HL-60/S4 treated with retinoic acid at 250 ng/mL for 4 days and 3 days (cell line): ENCODE results near the gene CS.
"Not testable (repeated sequence)": the region's sequence is repeated elsewhere in the genome, so short reads cannot be mapped to it uniquely, and the experiment has no call there.

Source experiments
- in situ Hi-C: fragments of 300-500 bp; cut with MboI; formaldehyde crosslinking; loops from 2 replicates; pipeline ENCODE4 v1.7.0; 2022; ENCODE audit warnings: low sequenced_read_pairs

Gene CS

DNA sequence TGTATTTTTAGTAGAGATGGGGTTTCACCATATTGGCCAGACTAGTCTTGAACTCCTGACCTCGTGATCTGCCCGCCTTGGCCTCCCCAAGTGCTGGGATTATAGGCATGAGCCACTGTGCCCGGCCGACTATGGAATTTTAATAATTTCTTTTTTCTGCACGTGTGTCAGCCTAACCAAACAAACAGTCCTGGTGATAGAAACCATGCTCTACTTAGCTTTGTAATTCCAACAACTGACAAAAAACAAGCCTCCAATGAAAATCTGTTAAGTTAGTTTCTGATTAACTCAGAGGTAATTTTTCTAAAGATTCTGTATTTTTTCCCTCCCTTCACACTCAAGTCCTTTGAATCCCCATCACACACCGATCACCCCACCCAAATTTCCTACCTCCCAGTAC, 18.1 kb downstream of the CS start:
- in situ Hi-C loops, result no loop called here

GRCh38 chr12:56280849-56281248, 19.3 kb downstream of the CS start:
- in situ Hi-C loops, result no loop called here

DNA sequence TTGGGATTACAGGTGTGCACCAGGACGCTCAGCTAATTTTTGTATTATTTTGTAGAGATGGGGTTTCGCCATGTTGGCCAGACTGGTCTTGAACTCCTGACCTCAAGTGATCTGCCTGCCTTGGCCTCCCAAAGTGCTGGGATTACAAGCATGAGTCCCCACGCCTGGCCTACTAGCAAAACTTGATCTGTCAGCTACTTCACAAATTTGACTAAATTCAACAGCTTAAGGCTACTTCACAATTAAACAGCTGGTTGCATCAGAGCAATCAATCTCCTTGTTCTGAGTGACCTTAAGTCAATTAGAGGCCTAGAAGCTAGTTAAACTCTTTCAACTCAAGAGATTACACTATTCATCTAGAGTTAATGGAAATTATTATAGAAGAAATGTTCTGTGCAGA, 21.2 kb downstream of the CS start:
- in situ Hi-C loops, result no loop called here

GRCh38 chr12:56274299-56274698, 25.8 kb downstream of the CS start:
- in situ Hi-C loops, result no loop called here

- in situ Hi-C loops, result not testable (repeated sequence)
Measured at GRCh38 chr12:56272468-56272867, 27.7 kb downstream of the CS start.

- in situ Hi-C loops, result no loop called here
Measured at GRCh38 chr12:56271031-56271430, 29.1 kb downstream of the CS start.

DNA sequence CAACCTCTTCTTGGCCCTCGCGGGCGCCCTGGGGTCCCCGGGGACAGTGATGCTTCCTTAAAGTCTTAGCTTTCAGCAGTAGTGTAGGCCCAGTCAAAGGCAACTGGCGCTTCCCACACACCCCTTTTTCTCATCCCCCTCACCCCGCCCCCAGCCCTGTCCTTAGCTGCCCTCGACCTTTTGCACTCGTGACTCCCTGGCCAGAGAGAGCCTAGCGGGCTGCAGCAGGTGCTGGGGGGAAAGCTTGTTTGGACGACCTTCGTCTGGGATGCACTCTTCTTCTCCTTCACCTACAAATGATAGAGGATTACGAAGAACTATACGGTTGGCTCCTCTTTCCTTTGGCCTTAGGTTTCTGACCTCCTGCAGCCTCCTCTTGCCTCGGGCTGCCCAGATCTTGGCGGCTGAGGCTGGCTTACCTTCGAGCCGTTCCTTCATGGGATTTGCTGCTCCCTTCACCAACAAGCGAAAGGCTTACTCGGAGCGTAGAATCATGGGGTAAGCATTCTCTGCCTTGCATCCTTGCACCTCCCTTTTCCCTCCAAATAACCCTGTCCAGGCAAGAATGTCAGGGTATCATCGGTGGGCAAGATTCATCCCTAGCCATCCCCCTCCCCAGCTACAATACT, 32.6 kb downstream of the CS start:
- in situ Hi-C loops, result no loop called here

GRCh38 chr12:56266693-56267442, 33.3 kb downstream of the CS start, which contains the start of gene COQ10A:
Gene COQ10A (plus strand): TSS chr12:56266942. CDS start chr12:56267119, 177 bp downstream.
- in situ Hi-C loops, result no loop called here

GRCh38 chr12:56266068-56266692, 34.0 kb downstream of the CS start:
- in situ Hi-C loops, result not testable (repeated sequence)

- in situ Hi-C loops, result not testable (repeated sequence)
Measured at GRCh38 chr12:56262955-56263354, 37.2 kb downstream of the CS start.

DNA sequence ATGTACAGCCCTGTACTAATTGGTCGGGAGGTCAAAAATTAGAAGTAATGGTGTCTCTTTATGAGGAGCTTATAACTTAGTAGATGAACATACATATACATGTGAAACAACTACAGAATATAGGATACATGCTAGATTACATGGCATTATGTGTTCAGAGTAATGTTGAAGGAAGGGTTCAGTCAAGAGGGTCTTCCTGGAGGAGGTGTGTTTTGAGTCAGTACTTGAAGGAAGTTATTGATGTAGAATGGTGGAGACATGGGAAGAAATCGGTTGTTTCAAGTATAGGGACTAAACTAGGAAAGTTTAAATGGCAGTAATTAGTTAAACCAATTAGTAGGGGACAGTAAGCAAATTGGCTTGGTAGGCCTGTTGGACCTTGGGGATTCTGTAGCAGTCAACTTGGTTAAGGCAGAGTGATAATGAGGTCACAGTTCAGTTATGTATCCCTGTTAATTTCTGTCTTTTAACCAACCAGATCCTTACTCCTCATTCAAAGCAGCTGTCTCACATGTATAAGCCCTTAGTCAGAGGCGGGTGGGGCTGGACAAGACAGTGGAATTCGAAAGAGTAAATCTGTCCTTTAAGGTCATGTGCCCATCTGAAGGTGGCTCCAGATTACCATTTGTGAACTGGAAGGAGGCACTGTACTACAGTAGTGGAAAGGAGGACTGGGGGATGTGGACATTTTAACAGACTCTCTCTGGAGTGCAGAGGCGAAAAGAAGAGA, 38.5 kb downstream of the CS start:
- in situ Hi-C loops, result no loop called here

DNA sequence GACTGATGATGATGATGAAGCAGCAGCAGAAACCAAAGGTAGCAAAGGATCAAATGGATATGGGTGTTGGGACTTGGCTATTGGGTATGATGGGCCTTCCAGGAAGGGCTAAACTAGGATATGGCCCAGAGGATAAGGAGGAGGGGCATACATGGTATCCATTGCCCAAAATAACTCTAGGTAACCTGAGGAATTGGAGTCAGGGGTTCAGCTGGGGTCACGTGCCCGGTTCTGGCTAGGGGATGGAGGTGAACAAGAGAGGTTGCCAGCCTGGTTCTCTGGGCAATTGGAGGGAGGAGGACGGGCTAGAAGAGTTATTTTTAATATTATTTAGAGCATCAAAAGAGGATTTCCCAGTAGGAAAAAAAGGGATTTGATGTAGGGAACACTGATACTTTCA, 39.2 kb downstream of the CS start:
- in situ Hi-C loops, result no loop called here

DNA sequence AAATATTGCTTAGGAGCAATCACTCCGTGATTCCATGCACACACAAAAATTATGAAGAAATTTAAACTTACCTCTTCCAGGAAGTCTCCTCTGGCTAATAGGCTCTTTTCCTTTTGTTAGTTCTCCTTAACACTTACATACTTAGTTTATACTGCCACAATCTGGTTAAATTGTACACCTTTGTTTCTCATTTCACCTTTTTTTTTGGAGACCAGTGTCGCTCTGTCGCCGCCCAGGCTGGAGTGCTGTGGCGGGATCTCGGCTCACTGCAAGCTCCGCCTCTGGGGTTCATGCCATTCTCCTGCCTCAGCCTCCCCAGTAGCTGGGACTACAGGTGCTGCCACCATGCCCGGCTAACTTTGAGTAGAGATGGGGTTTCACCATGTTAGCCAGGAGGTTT, 39.8 kb downstream of the CS start:
- in situ Hi-C loops, result no loop called here

GRCh38 chr12:56258820-56259183, 41.3 kb downstream of the CS start:
- in situ Hi-C loops, result no loop called here

DNA sequence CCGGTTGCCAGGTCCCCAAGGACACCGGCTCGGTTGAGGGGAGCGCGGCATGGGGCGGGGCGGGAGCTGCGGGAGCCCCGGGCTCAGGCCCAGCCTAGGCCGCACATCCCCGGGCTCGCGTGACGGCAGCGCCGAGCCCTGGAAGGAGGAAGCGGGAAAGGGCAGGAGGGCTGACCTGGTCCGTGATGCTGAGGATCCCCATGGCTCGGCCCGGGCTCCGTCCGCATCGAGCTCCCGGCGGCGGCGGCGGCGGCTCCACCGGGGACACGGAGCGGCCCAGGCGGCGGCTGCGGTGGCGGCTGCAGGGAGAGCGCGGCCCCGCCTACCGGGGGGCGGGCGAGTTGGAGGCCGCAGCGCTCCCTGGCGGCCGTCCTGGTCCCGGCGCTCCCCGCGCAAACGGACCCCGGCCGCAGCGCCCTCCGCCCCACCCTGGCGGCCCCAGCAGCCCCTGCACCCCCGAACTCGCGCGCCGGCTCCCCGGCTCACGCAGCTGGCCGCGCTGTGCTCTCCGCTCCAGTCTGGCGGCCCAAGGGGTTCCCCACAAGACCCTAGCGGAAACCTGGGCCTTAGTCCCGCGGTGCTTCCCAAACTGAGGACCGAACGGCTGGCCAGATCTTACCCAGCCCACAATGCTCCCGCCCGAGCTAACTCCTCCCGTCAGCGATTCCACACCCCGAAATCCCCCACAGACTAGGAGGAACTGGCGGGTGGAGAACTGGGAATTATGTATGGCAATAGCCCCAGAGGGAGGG, 41.9 kb downstream of the CS start, which contains the start of gene ANKRD52:
Gene ANKRD52 (minus strand): TSS at position 317 of the 752 bp plus-strand sequence. CDS start 115 bp downstream, at position 202.
- in situ Hi-C loops, result no loop called here

GRCh38 chr12:56257491-56258067, 42.6 kb downstream of the CS start:
- in situ Hi-C loops, result no loop called here

DNA sequence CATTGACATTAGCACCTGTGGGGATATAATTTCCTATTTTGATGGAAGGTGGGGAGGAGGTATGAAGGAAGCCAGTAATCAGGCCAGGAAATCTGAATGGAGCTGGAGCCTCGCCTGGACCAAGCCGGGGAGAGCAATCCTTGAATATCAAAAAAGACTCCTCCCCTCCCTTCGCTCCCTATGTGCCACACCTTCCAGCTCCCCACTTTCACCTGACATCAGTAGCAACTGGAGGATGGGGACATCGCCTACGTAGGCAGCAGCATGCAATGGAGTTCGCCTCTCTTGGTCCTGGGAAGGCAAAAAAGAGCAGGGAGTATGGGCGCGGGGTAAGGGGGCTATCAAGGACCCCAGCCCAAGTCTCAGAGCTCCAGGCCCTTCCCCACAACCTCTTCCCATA, 43.1 kb downstream of the CS start:
- in situ Hi-C loops, result no loop called here

GRCh38 chr12:56256326-56256960, 43.7 kb downstream of the CS start:
- in situ Hi-C loops, result no loop called here

DNA sequence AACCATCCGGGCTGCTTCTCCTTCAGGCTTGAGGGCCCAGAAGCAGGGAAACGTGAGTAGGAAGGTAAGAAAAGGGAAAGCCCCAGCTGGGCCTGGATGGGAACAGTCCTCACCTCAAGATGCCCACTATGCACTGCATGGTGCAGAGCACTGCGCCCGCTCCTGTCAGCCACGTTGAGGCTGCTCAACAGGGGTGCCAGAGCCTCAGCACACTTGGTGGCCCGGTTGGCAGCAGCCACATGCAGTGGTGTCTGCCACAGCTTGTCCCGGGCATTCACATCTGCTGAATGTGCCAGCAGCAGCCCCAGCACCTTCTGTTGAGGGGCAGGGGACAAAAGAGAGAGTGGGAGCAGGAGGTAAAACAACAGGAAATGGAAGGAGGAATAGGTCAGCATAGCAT, 44.5 kb downstream of the CS start:
- in situ Hi-C loops, result no loop called here

- in situ Hi-C loops, result no loop called here
Measured at GRCh38 chr12:56253091-56253490, 47.0 kb downstream of the CS start.
